ENCODE results near the gene XIRP2.

DNA sequence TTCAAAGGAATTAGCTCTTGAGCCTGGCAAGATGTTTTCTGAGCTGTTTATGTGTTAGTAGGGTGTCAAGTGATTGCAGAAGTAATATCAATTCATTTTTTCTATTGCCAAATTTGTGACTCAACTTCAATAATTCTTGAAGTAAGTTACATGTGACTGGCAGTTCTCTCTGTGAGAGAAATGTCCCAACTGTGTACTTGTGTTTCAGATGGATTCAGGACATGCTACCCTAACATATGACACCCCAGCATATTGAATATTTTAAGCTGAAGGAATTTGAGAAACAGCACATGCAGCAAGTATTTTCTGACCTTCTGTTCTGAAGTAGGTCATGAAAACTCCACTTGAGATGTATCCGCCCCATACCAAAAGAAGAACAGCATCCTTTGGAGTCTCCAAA is 263.6 kb downstream of the XIRP2 start:
- TF ChIP-seq, protein P1, sequence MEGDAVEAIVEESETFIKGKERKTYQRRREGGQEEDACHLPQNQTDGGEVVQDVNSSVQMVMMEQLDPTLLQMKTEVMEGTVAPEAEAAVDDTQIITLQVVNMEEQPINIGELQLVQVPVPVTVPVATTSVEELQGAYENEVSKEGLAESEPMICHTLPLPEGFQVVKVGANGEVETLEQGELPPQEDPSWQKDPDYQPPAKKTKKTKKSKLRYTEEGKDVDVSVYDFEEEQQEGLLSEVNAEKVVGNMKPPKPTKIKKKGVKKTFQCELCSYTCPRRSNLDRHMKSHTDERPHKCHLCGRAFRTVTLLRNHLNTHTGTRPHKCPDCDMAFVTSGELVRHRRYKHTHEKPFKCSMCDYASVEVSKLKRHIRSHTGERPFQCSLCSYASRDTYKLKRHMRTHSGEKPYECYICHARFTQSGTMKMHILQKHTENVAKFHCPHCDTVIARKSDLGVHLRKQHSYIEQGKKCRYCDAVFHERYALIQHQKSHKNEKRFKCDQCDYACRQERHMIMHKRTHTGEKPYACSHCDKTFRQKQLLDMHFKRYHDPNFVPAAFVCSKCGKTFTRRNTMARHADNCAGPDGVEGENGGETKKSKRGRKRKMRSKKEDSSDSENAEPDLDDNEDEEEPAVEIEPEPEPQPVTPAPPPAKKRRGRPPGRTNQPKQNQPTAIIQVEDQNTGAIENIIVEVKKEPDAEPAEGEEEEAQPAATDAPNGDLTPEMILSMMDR (IDR thresholded peaks at IDR 0.05 in 4 of 5, conservative IDR thresholded peaks at IDR 0.05 in 1 of 5): no peak
- no peak for TF ChIP-seq POLR2A (IDR thresholded peaks at IDR 0.05)
